A204.1 (cell line): ENCODE results near the gene CCP110.
"Not testable (repeated sequence)": the region's sequence is repeated elsewhere in the genome, so short reads cannot be mapped to it uniquely, and the experiment has no call there.

Experiments used
- FAIRE-seq: peaks from 2 replicates; lab custom pipeline; 2012; peaks lifted over from hg19 to GRCh38; lab: Jason Lieb, UNC

The CCP110 gene

GRCh38 chr16:19513377-19514053 is 10.2 kb upstream of the CCP110 start:
- peak; percentile 21 for FAIRE-seq

GRCh38 chr16:19515757-19516156 is 8.0 kb upstream of the CCP110 start:
- no peak for FAIRE-seq

GRCh38 chr16:19517424-19518089 is 6.2 kb upstream of the CCP110 start:
- no peak for FAIRE-seq

GRCh38 chr16:19518388-19518787 is 5.4 kb upstream of the CCP110 start:
- FAIRE-seq: no peak

GRCh38 chr16:19520861-19521331 is 2.8 kb upstream of the CCP110 start:
- no peak for FAIRE-seq

- peak; percentile 85 for FAIRE-seq
Observed at GRCh38 chr16:19521471-19522396, 2.0 kb upstream of the CCP110 start, which contains the start of gene GDE1. TSS of gene GDE1 (minus strand) at chr16:19522098. CDS start at chr16:19521964, 134 bp downstream.

GRCh38 chr16:19522397-19522732 is 1.4 kb upstream of the CCP110 start:
- no peak for FAIRE-seq

GRCh38 chr16:19522760-19523159 is 982 bp upstream of the CCP110 start:
- FAIRE-seq: no peak

GRCh38 chr16:19523184-19523558 is 571 bp upstream of the CCP110 start:
- no peak for FAIRE-seq

GRCh38 chr16:19524356-19524615 is 544 bp downstream of the CCP110 start:
- FAIRE-seq: no peak

GRCh38 chr16:19524616-19525384 is 1.1 kb downstream of the CCP110 start:
- no peak for FAIRE-seq

GRCh38 chr16:19525385-19525723 is 1.6 kb downstream of the CCP110 start:
- FAIRE-seq: no peak

- FAIRE-seq: no peak
Observed at GRCh38 chr16:19527161-19527560, 3.4 kb downstream of the CCP110 start.

GRCh38 chr16:19528666-19529065 is 4.9 kb downstream of the CCP110 start:
- no peak for FAIRE-seq

- no peak for FAIRE-seq
Observed at GRCh38 chr16:19532601-19533000, 8.9 kb downstream of the CCP110 start.

GRCh38 chr16:19540241-19540970 is 16.7 kb downstream of the CCP110 start:
- FAIRE-seq: no peak

- FAIRE-seq: no peak
Observed at GRCh38 chr16:19542138-19542821, 18.5 kb downstream of the CCP110 start.

GRCh38 chr16:19543278-19543996 is 19.7 kb downstream of the CCP110 start:
- FAIRE-seq: not testable (repeated sequence)

GRCh38 chr16:19548144-19548543 is 24.4 kb downstream of the CCP110 start:
- no peak for FAIRE-seq

GRCh38 chr16:19549673-19550072 is 25.9 kb downstream of the CCP110 start:
- FAIRE-seq: no peak
